ENCODE results near the gene KANSL1L.

GRCh38 chr2:209976698-209977385, 194.4 kb downstream of the KANSL1L start:
- TF ChIP-seq CTCF (IDR thresholded peaks at IDR 0.05) (no peak), EP300 (IDR thresholded peaks at IDR 0.05) (no peak), POLR2A (IDR thresholded peaks at IDR 0.05; ENCODE audit: low read depth) (no peak)
